T-helper 9 cell (primary cell): ENCODE results near the gene FGF5.
"Not testable (repeated sequence)": the region's sequence is repeated elsewhere in the genome, so short reads cannot be mapped to it uniquely, and the experiment has no call there.

Experiments
- DNase-seq: peaks from one replicate; pipeline ENCODE4 v3.0.0-alpha.2; 2020

Gene FGF5

DNA sequence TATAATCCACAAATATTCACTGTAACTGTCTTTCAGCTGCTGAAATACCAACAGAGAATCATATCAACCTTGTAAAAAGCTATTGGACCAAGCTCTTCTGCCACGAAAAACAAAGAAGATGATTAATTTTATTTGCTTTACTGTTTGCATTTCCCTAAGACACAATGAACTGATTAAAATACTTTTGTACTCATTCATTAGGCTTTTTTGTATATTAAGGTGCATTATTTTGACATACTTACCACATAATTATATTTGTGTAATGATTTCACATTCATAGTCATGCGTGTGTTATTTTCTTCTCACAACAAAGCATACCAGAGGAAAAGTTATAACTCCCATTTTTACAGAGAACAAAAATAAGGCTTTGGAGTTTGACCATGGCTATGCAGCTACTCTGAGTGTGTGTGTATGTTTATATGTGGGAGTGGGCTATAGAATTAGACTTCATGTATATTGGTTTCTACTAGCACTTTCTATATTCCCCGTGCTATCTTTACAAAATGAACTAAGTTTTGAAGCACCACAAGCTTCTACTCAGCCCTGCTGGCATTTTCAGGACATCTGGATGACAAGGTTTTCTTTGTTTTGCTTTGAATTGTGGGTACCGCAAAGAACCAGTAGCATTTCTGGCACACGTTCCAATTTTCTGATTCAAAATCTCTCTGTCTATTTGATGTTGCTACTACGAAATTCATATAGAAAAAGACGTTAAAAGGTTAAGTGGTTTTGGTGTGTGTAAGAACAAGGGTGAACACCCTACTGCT lies 11.0 kb upstream of the FGF5 start:
- DNase-seq, result no peak

DNA sequence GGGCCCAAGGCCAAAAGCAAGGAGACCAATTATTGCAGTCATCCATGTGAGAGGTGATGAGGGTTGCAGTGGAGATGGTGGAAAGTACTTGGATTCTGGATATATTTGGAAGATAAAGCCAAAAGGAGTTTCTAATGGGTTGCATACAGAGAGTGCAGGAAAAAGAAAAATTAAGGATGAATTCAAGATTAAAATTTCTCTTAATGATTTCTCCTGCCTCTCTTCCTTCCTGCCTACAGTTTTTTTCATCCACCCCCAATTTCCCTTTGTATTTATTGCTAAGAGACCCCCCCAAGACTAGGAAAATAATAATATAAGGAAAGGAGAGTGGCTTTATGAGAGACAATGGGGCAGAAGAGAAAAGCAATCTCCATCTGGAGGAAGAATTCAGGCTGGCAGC lies 8.6 kb upstream of the FGF5 start:
- no peak for DNase-seq

DNA sequence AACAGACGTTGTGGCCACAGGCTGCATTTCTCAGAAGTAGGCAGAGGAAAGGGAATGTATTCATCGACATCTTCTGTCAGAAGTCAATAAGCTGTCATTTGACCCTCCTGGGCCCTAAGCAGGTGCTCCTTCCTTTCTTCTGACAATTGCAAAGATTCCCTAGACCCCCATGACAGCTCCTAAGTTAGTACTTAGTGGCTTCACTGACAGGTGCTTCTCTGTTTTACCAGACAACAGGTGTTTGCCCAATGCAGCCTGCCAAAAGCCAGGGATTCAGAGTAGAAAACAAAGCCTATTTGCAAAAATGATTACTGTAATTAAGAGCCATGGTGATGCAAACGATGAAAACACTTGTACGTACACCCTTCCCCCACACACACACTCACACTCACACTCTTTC lies 7.5 kb upstream of the FGF5 start:
- DNase-seq, result no peak

DNA sequence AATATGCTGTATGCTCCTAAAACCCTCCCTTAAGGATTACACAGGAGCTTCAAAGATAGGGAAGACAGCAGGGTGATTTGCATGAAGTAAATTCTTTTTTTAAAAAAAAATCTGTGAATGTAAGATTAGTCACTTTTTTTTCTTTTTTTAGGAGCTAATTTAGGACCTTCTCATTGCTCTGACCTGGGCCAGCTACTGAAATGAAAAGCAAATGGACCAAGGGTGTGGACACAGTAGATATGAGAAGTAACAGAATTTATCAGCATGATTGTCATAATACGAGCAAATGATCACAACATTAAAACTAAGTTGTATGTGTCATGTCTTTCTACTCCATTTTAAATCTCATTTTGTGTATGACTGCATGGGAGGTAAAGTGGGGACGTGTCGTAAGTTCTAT lies 6.6 kb upstream of the FGF5 start:
- no peak for DNase-seq

DNA sequence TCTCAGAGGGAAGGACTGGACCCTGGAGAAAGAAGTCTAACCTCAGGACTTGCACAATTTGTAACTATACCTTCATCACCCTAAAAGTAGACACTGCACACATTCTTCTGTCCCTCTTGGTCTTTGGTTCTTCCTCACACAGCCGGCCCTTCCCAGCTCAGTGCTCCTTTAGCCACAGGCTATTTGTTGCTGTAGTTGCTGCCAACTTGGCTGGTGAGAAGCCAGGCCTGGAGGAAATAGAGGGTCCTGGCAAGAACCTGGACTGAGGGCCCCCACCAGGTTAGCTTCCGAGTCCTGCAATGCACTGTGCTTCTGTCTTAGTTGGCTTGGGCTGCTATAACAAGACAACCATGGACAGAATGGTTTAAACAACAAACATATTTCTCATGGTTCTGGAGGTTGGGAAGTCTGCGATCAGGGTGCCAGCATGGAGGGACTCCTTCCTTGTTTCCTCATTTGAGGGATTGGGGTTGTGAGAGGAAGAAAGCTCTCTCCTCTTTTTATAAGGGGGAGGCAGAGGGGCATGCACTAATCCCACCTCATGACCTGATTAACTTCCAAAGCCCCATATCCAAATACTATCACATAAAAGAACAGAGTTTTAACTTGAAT lies 4.4 kb upstream of the FGF5 start:
- DNase-seq, result no peak

DNA sequence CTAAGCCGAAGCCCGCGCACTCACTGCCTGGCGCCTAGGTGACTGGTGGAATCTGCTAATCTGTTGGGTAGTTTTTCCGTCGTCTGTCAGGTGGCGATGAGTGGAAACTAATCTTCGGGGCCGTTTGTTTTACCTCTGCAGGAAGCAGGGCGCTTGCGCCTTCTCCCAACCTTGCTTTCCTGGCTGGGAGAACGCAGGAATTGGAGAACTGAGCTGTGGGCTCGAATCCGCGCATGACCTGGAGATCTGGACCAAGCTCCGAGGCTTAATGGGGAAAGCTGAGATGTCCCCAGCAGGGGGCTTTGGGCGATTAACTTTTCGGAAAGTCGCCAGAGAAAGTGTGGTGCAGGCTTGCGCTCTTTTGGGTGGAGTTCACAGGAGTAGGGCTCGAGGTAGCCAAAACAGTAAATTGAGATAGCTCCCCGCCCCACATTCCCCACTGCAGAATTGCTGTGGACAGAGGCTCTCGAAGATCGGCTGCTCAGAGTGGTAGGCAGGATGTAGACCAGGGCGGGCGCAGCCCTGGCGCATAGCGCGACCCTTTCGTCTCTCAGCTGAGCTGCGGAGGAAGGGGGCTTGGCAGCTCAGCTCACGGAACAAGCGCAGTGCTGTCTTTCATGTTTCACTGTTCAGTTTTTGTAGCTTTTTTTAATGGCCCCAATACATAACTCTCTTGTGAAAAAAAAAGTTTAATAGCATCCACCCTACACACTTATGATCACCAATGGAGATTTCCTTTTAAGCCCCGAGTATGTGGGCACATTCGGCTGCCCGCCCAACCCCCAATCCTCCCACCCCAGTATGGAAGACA lies 2.7 kb upstream of the FGF5 start:
- DNase-seq, result no peak

DNA sequence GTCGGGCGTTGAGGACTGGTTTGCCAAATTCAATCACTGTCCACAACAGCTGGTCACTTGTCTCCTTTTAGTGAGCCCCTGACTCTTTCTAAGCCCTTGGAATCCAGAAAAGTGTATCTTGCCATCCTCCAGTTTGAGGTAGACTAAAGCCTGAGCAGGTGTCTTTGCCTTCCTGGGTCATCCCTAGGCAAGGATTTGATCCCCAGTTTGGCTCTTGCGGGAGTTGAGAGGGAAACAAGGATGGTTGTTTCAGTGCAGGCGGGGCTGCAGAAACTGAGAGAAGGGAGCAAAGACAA lies 2.2 kb upstream of the FGF5 start:
- no peak for DNase-seq

DNA sequence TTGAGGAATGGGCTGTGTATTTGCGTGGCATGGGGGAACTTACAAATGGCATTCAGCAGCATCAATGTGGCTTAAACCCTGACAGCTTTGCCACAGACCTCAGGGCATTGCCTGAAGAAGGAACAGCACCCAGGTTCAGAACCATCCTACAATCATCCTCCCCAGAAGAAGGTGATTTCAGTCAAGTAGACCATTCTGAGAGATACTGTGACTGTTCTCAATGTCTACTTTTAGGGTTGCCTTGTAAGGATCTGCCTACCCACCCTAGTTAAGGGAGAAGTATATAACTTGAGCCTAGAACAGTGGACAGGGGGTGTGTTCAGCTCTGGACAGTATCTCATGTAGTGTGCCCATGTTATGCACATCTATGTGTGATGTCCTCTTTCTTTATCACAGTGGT lies 1.6 kb upstream of the FGF5 start:
- DNase-seq, result no peak

DNA sequence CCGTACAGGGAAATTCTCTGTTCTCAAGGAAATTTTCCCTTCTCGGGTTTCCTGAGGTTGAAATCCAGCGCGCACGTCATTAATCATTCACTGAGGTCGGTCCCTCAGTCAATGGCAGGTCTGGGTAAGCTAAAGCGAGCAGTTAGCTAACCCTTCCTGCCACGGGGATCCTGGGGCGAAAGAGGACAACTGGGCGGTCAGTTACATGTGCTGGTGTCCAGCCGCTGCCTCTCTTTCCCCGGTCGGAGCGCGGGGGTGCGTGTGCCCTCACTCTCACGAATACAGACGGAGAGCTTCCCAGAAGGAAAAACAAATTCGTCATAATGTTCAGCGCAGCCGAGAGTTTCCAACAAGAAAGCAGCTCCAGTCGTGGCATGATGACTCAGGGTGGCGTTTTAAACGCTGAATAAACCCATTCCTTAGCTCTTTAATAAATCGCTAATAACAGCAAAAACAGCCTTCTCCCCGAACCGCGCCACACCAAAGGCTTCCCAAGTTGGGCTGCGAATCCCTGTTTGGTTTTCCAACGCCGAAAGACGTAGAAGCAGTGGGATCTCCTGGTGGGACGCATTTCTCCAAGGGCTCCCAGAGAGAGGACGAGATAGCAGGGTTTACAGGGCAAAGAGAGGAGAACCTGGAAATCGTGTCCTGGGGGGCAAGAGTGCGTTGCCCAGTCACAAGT lies 752 bp upstream of the FGF5 start:
- no peak for DNase-seq

DNA sequence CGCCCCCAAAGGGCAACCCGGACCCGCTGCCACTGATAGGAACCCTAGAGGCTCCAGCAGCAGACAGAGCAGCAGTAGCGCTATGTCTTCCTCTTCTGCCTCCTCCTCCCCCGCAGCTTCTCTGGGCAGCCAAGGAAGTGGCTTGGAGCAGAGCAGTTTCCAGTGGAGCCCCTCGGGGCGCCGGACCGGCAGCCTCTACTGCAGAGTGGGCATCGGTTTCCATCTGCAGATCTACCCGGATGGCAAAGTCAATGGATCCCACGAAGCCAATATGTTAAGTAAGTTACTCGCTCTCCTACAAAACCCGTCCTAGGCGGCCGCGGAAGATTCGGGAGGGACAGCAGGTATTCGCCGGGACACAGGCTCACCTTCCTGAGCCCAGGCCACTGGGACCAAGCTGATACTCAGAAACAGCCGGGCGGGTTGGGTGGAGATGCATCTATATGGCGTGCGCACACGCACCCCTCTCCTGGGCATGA lies 477 bp downstream of the FGF5 start:
- DNase-seq, result no peak

DNA sequence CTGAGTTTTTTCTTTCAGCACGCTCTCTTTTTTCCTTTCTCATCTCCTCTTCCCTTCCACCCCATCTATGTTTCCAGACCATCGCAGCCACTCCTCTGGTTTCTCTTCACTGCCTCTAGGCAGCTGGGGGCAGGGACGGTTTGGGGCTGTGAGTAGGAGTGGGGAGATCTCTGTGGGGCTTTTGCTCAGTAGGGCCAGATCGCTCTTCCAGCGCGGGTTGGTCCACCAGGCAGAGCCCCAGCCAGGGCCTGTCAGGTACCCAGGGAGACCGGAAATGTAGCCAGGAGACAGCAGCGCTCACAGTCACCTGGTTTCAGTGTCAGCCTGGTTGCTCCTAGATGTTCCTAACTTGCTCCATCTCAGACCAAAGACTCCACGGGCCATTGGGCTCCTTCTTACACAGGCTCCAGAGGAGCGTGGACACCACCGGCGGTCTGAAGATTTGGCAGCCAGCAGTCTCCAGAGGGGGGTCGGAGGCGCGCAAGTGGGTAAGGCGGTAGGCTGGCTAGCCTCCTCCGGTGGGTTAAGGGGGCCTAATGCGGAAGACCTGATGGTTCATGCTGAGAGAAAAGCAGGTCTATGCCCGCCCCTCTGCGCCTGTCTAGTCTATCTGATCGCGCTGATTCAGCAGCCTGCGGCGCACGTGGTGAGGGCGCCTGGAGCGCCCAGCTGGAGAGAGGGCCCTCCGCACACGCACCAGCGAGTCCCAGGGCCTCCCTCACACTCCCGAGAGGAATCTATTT lies 1.8 kb downstream of the FGF5 start:
- DNase-seq, result no peak

DNA sequence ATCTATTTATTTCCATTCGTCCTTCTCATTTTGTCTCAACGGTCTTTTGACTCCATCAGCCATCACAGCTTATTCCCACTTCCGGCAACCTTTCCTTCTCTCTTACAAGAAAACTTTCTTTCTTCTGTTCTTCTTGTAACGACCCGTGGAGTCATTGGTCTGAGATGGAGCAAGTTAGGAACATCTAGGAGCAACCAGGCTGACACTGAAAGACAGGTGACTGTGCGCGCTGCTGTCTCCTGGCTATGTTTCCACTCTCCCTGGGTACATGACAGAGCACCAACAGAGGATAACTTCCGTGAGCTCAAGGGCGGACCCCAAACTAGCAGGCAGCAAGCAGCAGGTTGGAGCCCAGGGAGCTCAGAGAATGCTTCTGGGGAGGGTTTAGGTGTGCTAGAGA lies 2.5 kb downstream of the FGF5 start:
- no peak for DNase-seq

DNA sequence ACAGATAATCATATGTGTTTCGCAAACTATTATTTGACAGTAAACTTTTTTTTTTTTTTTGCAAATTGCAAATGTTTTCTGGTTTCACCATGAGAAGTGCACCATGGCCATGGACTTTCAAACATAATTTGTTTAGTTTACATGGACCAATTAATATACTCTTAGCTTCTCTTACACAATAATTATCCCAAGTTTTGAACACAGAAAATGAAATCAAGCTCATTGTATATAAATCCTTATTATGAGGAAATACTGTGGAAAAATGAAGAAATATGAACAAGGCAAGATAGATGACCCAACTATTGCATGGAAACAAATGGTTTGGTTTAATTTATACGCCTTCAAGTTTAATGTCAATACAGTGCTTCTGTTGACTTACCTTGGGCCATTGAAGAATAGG lies 3.9 kb downstream of the FGF5 start:
- no peak for DNase-seq

DNA sequence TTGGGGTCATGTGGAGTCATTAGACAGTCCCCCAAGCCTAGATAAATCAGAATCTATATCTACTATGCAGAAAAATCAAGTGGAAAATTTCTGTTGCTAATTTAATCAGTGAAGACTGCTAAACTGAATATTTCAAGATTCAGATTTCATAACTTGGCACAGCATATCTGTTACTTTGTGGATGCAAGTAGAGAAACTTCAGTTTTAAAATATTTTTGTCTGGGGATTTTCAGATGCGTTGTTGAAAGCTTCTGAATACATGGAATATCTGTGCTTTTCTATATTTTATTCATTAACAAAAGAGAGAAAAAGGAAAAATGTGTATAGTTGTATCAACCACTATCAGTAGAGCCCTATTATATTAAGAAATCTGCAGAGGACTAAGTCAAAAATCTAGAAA lies 4.4 kb downstream of the FGF5 start:
- DNase-seq, result no peak

DNA sequence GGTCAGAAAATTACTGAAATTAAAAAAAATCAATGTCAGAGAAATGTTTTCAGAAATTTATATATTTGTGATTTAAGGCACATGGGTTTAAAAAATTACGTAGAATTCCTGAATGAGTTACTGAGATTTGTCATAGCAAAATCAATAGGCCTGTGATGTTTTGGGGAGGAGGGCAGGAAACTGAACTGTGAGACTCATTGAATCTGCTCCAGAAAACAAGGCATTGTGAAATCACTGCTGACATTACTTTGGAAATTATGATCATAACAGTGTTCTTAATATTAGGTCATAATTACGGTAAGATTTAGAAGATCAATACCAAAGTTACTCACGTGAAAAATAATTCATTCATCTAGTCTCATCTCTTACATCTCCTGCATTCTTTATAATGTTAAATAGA lies 5.3 kb downstream of the FGF5 start:
- no peak for DNase-seq

DNA sequence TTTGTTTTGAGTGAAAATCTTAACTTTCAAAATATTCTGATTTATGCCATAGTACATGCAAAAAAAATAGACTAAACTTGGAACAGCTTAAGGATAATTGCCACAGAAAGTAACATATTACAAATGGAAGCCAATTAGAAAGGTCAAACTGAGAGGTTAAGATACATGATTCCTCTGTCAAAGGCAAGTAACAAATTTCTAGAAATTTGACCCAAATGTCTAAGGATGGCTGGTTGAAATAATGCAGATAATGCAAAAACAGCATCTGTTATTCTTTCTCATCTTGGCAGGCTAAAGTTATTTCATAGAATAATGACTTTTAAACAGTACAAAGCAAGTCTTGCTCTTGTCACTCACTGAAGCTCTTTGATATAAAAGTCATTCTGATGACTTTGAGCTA lies 10.5 kb downstream of the FGF5 start:
- no peak for DNase-seq

DNA sequence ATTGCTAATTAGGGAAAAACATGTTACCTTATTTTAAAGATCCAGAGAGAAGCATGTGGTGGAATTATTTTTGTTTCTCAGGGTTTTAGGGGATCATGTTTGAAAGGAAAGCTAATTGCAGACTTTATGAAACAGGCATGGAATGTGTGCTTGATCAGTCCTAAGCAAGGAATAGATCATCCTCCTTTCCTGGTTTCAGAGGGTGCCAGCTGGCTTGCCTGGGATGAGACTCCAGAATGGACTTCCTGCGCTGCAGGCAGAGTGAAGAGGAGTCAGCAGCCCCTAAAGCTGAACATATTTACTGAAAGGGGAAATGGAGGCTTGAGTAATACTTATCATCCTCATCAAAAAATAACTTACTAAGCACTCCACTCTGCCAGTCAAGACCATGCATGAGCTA lies 13.3 kb downstream of the FGF5 start:
- no peak for DNase-seq

DNA sequence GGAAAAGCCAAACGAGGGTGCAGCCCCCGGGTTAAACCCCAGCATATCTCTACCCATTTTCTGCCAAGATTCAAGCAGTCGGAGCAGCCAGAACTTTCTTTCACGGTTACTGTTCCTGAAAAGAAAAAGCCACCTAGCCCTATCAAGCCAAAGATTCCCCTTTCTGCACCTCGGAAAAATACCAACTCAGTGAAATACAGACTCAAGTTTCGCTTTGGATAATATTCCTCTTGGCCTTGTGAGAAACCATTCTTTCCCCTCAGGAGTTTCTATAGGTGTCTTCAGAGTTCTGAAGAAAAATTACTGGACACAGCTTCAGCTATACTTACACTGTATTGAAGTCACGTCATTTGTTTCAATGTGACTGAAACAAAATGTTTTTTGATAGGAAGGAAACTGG lies 20.0 kb downstream of the FGF5 start:
- DNase-seq, result no peak

DNA sequence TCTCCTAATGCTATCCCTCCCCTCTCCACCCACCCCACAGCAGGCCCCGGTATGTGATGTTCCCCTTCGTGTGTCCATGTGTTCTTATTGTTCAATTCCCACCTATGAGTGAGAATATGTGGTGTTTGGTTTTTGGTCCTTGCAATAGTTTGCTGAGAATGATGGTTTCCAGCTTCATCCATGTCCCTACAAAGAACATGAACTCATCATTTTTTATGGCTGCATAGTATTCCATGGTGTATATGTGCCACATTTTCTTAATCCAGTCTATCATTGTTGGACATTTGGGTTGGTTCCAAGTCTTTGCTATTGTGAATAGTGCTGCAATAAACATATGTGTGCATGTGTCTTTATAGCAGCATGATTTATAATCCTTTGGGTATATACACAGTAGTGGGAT lies 24.2 kb downstream of the FGF5 start:
- not testable (repeated sequence) for DNase-seq

DNA sequence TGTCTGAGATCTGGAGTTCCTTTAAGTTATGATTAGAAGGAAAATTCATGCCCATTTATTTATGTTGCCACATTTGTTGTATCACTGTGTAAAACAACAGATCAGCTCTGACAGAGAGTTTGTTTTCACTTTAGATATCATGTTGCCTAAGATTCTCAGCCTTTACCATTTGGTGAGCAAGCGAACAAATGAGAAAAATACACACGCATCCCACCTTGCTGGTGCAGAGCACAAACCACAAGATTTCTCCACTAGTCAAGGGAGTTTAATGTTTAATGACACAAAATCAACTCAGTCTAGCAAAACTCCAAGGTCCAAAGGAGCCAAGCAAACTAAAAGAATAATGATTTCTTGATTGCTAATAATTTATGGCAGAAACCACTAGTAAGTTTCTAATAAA lies 27.7 kb downstream of the FGF5 start:
- no peak for DNase-seq

DNA sequence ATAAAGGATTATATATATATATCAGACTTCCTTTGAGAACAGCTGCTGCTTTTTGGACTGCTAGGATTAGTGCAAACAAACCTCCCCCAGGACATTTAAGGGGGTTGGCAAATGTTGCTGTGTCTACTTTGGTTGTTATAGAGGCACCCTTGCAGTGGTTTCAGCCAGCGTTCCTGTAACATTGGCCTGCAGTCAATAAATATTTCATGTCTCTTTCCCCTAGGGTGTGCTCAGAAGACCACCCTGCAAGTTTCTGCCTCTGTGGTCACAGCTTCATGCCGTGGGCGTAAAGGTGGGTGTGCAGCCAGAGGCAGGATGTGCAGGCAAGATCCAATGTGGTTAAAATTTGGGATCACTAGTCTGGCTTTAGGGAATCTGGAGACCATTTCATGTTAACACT lies 28.9 kb downstream of the FGF5 start:
- DNase-seq, result no peak

DNA sequence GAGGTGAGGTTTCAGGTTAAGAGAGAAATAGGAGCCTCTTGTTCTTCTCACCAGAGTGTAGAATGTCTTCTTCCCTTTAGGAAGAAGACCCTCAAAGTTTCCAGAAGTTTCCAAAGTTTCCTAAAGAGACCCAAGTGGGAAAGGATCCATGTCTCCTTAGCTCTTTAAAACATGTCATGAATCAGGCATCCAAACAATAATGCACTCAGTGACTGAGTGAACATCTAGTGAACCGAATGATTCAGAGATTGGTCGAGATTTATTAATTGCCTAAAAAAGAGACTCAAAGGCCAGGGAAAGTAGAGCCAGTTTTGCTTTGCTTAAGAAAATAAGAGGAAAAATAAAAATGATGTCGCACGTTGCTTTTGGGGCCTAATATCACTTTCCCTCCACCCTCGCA lies 29.4 kb downstream of the FGF5 start:
- no peak for DNase-seq

DNA sequence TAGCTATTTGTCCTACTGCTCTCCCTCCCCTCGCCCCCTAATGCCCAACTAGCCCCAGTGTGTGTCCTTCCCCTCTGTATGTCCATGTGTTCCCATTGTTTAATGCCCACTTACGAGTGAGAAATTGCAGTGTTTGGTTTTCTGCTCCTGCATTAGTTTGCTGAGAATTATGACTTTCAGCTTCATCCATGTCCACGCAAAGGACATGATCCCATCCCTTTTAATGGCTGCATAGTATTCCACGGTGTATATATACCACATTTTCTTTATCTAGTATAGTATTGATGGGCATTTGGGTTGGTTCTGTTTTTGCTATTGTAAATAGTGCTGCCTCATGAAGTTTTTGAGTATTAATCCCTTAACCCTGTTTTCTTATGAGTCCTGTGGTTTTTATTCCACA lies 35.4 kb downstream of the FGF5 start:
- no peak for DNase-seq
